ENCODE measurements around the gene SH3TC2.

DNA sequence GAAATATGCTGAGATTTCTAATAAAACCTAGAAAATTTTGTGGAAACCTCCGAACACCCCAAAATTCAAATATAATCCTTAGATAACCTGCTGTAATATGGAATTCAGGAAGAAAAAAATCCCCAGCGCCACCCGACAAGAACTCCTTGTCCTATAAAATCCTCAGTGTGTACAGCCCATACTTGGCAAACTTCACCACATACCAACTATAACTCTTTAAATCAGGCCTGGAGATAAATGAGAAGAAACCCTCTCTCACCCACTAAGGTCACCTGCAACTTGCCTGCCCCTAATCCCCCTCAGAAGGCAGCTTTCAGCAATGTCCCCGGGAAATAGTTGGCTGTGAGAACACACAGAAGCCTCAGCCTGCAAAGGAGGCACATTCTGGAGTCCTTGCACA, 90.5 kb downstream of the SH3TC2 start:
- TF ChIP-seq, protein P1, sequence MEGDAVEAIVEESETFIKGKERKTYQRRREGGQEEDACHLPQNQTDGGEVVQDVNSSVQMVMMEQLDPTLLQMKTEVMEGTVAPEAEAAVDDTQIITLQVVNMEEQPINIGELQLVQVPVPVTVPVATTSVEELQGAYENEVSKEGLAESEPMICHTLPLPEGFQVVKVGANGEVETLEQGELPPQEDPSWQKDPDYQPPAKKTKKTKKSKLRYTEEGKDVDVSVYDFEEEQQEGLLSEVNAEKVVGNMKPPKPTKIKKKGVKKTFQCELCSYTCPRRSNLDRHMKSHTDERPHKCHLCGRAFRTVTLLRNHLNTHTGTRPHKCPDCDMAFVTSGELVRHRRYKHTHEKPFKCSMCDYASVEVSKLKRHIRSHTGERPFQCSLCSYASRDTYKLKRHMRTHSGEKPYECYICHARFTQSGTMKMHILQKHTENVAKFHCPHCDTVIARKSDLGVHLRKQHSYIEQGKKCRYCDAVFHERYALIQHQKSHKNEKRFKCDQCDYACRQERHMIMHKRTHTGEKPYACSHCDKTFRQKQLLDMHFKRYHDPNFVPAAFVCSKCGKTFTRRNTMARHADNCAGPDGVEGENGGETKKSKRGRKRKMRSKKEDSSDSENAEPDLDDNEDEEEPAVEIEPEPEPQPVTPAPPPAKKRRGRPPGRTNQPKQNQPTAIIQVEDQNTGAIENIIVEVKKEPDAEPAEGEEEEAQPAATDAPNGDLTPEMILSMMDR (IDR thresholded peaks at IDR 0.05) = no peak
- TF ChIP-seq EP300 (IDR thresholded peaks at IDR 0.05) (no peak), POLR2A (IDR thresholded peaks at IDR 0.05) (no peak), POLR2AphosphoS5 (IDR thresholded peaks at IDR 0.05) (no peak)
